Lower lobe of right lung (tissue), 2 donors: ENCODE results near the gene MGME1. TPM values are rescaled to one million over a fixed set of nuclear protein-coding genes. Genes with fewer than 3 reads are reported as not detected.

Experiments used
- ATAC-seq, 2 donors: fragments of 200-7000 bp; cut with Tn5 transposase; one replicate each; pipeline ENCODE4 v1.9.1; 2020 to 2022; ENCODE audit warnings: mild to moderate bottlenecking in 2 of 2, moderate library complexity in 2 of 2
- DNase-seq: peaks from one replicate; pipeline ENCODE4 v3.0.0-alpha.2; 2020
- H3K27ac ChIP-seq: fragments of 200-600 bp; one replicate; pipeline ENCODE4 v1.8.0; 2022
- H3K27me3 ChIP-seq: fragments of 200-600 bp; one replicate; pipeline ENCODE4 v1.8.0; 2022; ENCODE audit warnings: low read depth
- H3K36me3 ChIP-seq: fragments of 200-600 bp; one replicate; pipeline ENCODE4 v1.8.0; 2022; ENCODE audit warnings: mild to moderate bottlenecking
- H3K4me1 ChIP-seq: fragments of 200-600 bp; one replicate; pipeline ENCODE4 v1.8.0; 2022
- H3K4me3 ChIP-seq: fragments of 200-600 bp; one replicate; pipeline ENCODE4 v1.8.0; 2022; ENCODE audit warnings: mild to moderate bottlenecking
- H3K9me3 ChIP-seq: fragments of 200-600 bp; one replicate; pipeline ENCODE4 v1.8.0; 2022
- intact Hi-C: fragments of 100-400 bp; cut with DNase I; formaldehyde crosslinking; loops from one replicate; pipeline ENCODE4 v1.11.0; 2022
- total RNA-seq: library from RNA; stranded (reverse); fragmentation: NEBNext Ultra II Directional; extraction: Animal tissue kit (Norgen Biotek cat#: 25700); gene quantifications from one replicate; pipeline ENCODE4 v1.2.1, GENCODE V29; 2021
- TF ChIP-seq, protein P1 (sequence below): fragments of 200-600 bp; IDR thresholded peaks from one replicate; pipeline ENCODE4 v1.8.0; 2022; ENCODE audit warnings: antibody characterized with exemption, mild to moderate bottlenecking
- donor health status: DM: no; HTN: yes; CAD: no; lungs with severe emphysema.

The MGME1 gene
- total RNA-seq, 1 donor from 2014 or later: 11.3 TPM

GRCh38 chr20:17933711-17934110, 35.1 kb upstream of the MGME1 start:
- DNase-seq: no peak
- TF ChIP-seq, protein P1, sequence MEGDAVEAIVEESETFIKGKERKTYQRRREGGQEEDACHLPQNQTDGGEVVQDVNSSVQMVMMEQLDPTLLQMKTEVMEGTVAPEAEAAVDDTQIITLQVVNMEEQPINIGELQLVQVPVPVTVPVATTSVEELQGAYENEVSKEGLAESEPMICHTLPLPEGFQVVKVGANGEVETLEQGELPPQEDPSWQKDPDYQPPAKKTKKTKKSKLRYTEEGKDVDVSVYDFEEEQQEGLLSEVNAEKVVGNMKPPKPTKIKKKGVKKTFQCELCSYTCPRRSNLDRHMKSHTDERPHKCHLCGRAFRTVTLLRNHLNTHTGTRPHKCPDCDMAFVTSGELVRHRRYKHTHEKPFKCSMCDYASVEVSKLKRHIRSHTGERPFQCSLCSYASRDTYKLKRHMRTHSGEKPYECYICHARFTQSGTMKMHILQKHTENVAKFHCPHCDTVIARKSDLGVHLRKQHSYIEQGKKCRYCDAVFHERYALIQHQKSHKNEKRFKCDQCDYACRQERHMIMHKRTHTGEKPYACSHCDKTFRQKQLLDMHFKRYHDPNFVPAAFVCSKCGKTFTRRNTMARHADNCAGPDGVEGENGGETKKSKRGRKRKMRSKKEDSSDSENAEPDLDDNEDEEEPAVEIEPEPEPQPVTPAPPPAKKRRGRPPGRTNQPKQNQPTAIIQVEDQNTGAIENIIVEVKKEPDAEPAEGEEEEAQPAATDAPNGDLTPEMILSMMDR: no peak
- ATAC-seq: no peak
- Histone ChIP-seq H3K36me3 (no peaks in the 10 kb centered on the region), H3K27me3 (no peaks in the 10 kb centered on the region), H3K4me1 (peaks cover 30% of the 10 kb centered on the region), H3K4me3 (no peak overlapping the region), H3K9me3 (no peaks in the 10 kb centered on the region), H3K27ac (no peak overlapping the region)
- intact Hi-C loops: no loop called here

GRCh38 chr20:17934141-17934862, 34.5 kb upstream of the MGME1 start:
- H3K27ac ChIP-seq: no peak overlapping the region
- no peak for ATAC-seq
- no peaks in the 10 kb centered on the region for H3K9me3 ChIP-seq
- DNase-seq: no peak
- TF ChIP-seq, protein P1: no peak
- H3K27me3 ChIP-seq: no peaks in the 10 kb centered on the region
- peaks cover 36% of the 10 kb centered on the region for H3K4me1 ChIP-seq
- H3K4me3 ChIP-seq: no peak overlapping the region
- H3K36me3 ChIP-seq: no peaks in the 10 kb centered on the region
- intact Hi-C loops: no loop called here

DNA sequence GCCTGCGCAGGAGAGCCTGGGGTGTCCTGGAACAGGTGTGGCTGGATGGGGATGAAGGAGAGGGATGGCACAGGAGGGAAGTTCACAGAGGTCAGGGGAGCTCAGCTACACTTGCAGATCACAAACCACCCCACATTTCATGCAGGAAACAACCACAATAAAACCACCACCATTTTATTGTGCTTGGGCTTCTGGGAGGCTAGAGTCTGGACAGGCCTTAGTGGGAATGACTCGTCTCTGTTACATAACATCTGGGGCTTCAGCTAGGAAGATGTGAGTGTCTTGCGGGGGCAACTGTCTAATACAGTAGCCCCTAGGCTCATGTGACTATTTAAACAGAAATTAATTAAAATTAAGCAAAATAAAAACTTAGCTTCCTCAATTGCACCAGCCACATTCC, 33.6 kb upstream of the MGME1 start:
- DNase-seq: no peak

DNA sequence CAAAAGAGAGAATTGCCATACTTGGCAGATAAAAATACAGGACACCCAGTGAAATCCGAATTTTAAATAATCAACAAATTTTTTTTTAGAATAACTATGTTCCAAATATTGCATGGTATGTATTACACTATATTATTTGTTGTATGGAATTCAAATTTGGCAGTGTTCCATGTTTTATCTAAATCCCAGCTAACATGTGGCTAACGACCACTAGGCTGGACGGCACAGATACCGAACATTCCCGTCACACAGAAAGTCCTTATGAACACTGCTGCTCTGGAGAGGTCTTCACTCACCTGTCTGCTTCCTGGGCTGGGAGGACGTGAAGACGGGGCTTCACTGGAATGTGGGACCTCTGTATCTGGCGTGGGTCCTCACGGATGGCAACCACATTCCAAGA, 33.1 kb upstream of the MGME1 start:
- intact Hi-C loops: no loop called here
- no peaks in the 10 kb centered on the region for H3K27me3 ChIP-seq
- DNase-seq (no peak), ATAC-seq (no peak)
- no peaks in the 10 kb centered on the region for H3K9me3 ChIP-seq
- no peak overlapping the region for H3K27ac ChIP-seq
- no peak overlapping the region for H3K4me3 ChIP-seq
- peaks cover 43% of the 10 kb centered on the region for H3K4me1 ChIP-seq
- TF ChIP-seq, protein P1: no peak
- H3K36me3 ChIP-seq: peaks cover 5% of the 10 kb centered on the region

More for the DNA sequence above, 33.6 kb upstream of the MGME1 start:
- H3K4me3 ChIP-seq: no peak overlapping the region
- H3K27me3 ChIP-seq: no peaks in the 10 kb centered on the region
- H3K9me3 ChIP-seq: no peaks in the 10 kb centered on the region
- TF ChIP-seq, protein P1: no peak
- H3K4me1 ChIP-seq: peaks cover 43% of the 10 kb centered on the region
- no peaks in the 10 kb centered on the region for H3K36me3 ChIP-seq
- ATAC-seq: no peak
- no peak overlapping the region for H3K27ac ChIP-seq
- intact Hi-C loops: no loop called here

GRCh38 chr20:17936286-17936760, 32.5 kb upstream of the MGME1 start:
- Histone ChIP-seq H3K4me1 (peaks cover 43% of the 10 kb centered on the region), H3K4me3 (no peak overlapping the region), H3K27me3 (no peaks in the 10 kb centered on the region), H3K27ac (peak overlapping the region; percentile 44), H3K36me3 (peaks cover 11% of the 10 kb centered on the region), H3K9me3 (no peaks in the 10 kb centered on the region)
- no peak for ATAC-seq
- DNase-seq: no peak
- intact Hi-C loops: no loop called here
- TF ChIP-seq, protein P1: no peak
